HG03045 (cell line): ENCODE data around the gene THADA.
"Not testable (repeated sequence)": the region's sequence is repeated elsewhere in the genome, so short reads cannot be mapped to it uniquely, and the experiment has no call there.

Experiments used
- ATAC-seq: cut with Tn5 transposase; IDR thresholded peaks from one replicate; pipeline ENCODE4 v1.9.1; 2021; ENCODE audit warnings: mild to moderate bottlenecking, moderate library complexity; ENCODE audit not compliant: unreplicated experiment

The THADA gene

GRCh38 chr2:43284347-43284746, 311.5 kb downstream of the THADA start:
- not testable (repeated sequence) for ATAC-seq

- no peak for ATAC-seq
These were observed 314.8 kb downstream of the THADA start for GRCh38 chr2:43280994-43281393.

- no peak for ATAC-seq
These were observed 316.5 kb downstream of the THADA start for GRCh38 chr2:43279317-43279840.

GRCh38 chr2:43278564-43279220, 317.1 kb downstream of the THADA start:
- ATAC-seq, result no peak

GRCh38 chr2:43276962-43277391, 318.9 kb downstream of the THADA start:
- ATAC-seq, result no peak

GRCh38 chr2:43276266-43276941, 319.4 kb downstream of the THADA start:
- ATAC-seq, result no peak

GRCh38 chr2:43274721-43275120, 321.1 kb downstream of the THADA start:
- no peak for ATAC-seq

- ATAC-seq, result no peak
These were observed 321.8 kb downstream of the THADA start for GRCh38 chr2:43274055-43274454.

GRCh38 chr2:43273529-43273928, 322.3 kb downstream of the THADA start:
- no peak for ATAC-seq

GRCh38 chr2:43270930-43271615, 324.8 kb downstream of the THADA start:
- no peak for ATAC-seq

- ATAC-seq, result no peak
These were observed 325.4 kb downstream of the THADA start for GRCh38 chr2:43270461-43270860.

GRCh38 chr2:43269706-43270105, 326.1 kb downstream of the THADA start:
- ATAC-seq, result no peak

GRCh38 chr2:43269074-43269572, 326.7 kb downstream of the THADA start:
- ATAC-seq, result no peak

GRCh38 chr2:43268066-43268953, 327.5 kb downstream of the THADA start:
- no peak for ATAC-seq

GRCh38 chr2:43267381-43267780, 328.5 kb downstream of the THADA start:
- ATAC-seq, result no peak

GRCh38 chr2:43266711-43267111, 329.1 kb downstream of the THADA start:
- no peak for ATAC-seq

GRCh38 chr2:43265421-43265820, 330.4 kb downstream of the THADA start:
- no peak for ATAC-seq

GRCh38 chr2:43265001-43265400, 330.8 kb downstream of the THADA start:
- ATAC-seq, result no peak

GRCh38 chr2:43262951-43263350, 332.9 kb downstream of the THADA start:
- no peak for ATAC-seq

GRCh38 chr2:43262239-43262638, 333.6 kb downstream of the THADA start:
- no peak for ATAC-seq

- ATAC-seq, result no peak
These were observed 336.3 kb downstream of the THADA start for GRCh38 chr2:43259512-43259911.
